Measurements from ENCODE around the gene C2orf69. TPM values are rescaled to one million over a fixed set of nuclear protein-coding genes. Genes with fewer than 3 reads are reported as not detected.

The C2orf69 gene
- total RNA-seq, 2 donors from 2014 or later: 17.8 to 18.1 TPM

GRCh38 chr2:199936554-199936953 is 25.5 kb downstream of the C2orf69 start:
- Histone ChIP-seq H3K36me3 (no peaks in the 10 kb centered on the region), H3K9me3 (no peaks in the 10 kb centered on the region), H3K27me3 (no peaks in the 10 kb centered on the region), H3K9ac (ENCODE audit: low read depth in 2 of 2, low read length in 2 of 2) (no peak overlapping the region), H3K27ac (no peak overlapping the region), H3K4me1 (peaks cover 5% of the 10 kb centered on the region), H3K4me3 (no peak overlapping the region)
- TF ChIP-seq CTCF (IDR thresholded peaks at IDR 0.05): no peak
- no peak for DNase-seq
- intact Hi-C loops (cut with DNase I): no loop called here

GRCh38 chr2:199940373-199940772 is 29.3 kb downstream of the C2orf69 start:
- H3K9me3 ChIP-seq: no peaks in the 10 kb centered on the region
- H3K36me3 ChIP-seq: no peaks in the 10 kb centered on the region
- no peaks in the 10 kb centered on the region for H3K4me1 ChIP-seq
- H3K27ac ChIP-seq: no peak overlapping the region
- TF ChIP-seq CTCF (IDR thresholded peaks at IDR 0.05): no peak
- no peak overlapping the region for H3K4me3 ChIP-seq
- no peak for DNase-seq
- no peak overlapping the region for H3K9ac ChIP-seq (ENCODE audit: low read depth in 2 of 2, low read length in 2 of 2)
- H3K27me3 ChIP-seq: no peaks in the 10 kb centered on the region
- intact Hi-C loops (cut with DNase I): no loop called here

- Histone ChIP-seq H3K27ac (no peak overlapping the region), H3K4me1 (no peaks in the 10 kb centered on the region), H3K9ac (ENCODE audit: low read depth in 2 of 2, low read length in 2 of 2) (no peak overlapping the region), H3K27me3 (no peaks in the 10 kb centered on the region), H3K4me3 (no peak overlapping the region), H3K36me3 (no peaks in the 10 kb centered on the region), H3K9me3 (no peaks in the 10 kb centered on the region)
- no peak for DNase-seq
- intact Hi-C loops (cut with DNase I): no loop called here
- no peak for TF ChIP-seq CTCF (IDR thresholded peaks at IDR 0.05)
These were observed 32.3 kb downstream of the C2orf69 start for GRCh38 chr2:199943373-199943772.

GRCh38 chr2:199946196-199946595 is 35.1 kb downstream of the C2orf69 start:
- Histone ChIP-seq H3K27ac (no peak overlapping the region), H3K36me3 (no peaks in the 10 kb centered on the region), H3K9me3 (no peaks in the 10 kb centered on the region), H3K27me3 (no peaks in the 10 kb centered on the region), H3K4me3 (no peak overlapping the region), H3K4me1 (no peaks in the 10 kb centered on the region), H3K9ac (ENCODE audit: low read depth in 2 of 2, low read length in 2 of 2) (no peak overlapping the region)
- DNase-seq: no peak
- intact Hi-C loops (cut with DNase I): no loop called here
- TF ChIP-seq CTCF (IDR thresholded peaks at IDR 0.05): no peak

- Histone ChIP-seq H3K4me1 (no peaks in the 10 kb centered on the region), H3K27ac (no peak overlapping the region), H3K4me3 (no peak overlapping the region), H3K27me3 (no peaks in the 10 kb centered on the region), H3K36me3 (no peaks in the 10 kb centered on the region), H3K9ac (ENCODE audit: low read depth in 2 of 2, low read length in 2 of 2) (no peak overlapping the region), H3K9me3 (no peaks in the 10 kb centered on the region)
- no peak for TF ChIP-seq CTCF (IDR thresholded peaks at IDR 0.05)
- DNase-seq: no peak
- intact Hi-C loops (cut with DNase I): no loop called here
These were observed 35.7 kb downstream of the C2orf69 start for GRCh38 chr2:199946836-199947235.

- no peak for DNase-seq
- Histone ChIP-seq H3K4me1 (no peaks in the 10 kb centered on the region), H3K27ac (no peak overlapping the region), H3K36me3 (no peaks in the 10 kb centered on the region), H3K27me3 (no peaks in the 10 kb centered on the region), H3K9me3 (no peaks in the 10 kb centered on the region), H3K4me3 (no peak overlapping the region), H3K9ac (ENCODE audit: low read depth in 2 of 2, low read length in 2 of 2) (no peak overlapping the region)
- intact Hi-C loops (cut with DNase I): no loop called here
- TF ChIP-seq CTCF (IDR thresholded peaks at IDR 0.05): no peak
These were observed 39.3 kb downstream of the C2orf69 start for GRCh38 chr2:199950396-199950795.

Measured in colonic mucosa (tissue), 4 donors.